GM18505 (cell line): ENCODE data around the gene EFCAB8.

Experiments
- ATAC-seq: cut with Tn5 transposase; IDR thresholded peaks from one replicate; pipeline ENCODE4 v1.9.1; 2021; ENCODE audit not compliant: unreplicated experiment
- POLR2A ChIP-seq: IDR thresholded peaks from 4 replicates; pipeline ENCODE4 v1.6.1; 2011; ENCODE audit warnings: borderline replicate concordance; ENCODE audit not compliant: insufficient read depth, insufficient read length; ENCODE audit errors: extremely low read depth

EFCAB8 gene

GRCh38 chr20:32834972-32835371, 23.8 kb upstream of the EFCAB8 start:
- TF ChIP-seq POLR2A: no peak
- no peak for ATAC-seq

DNA sequence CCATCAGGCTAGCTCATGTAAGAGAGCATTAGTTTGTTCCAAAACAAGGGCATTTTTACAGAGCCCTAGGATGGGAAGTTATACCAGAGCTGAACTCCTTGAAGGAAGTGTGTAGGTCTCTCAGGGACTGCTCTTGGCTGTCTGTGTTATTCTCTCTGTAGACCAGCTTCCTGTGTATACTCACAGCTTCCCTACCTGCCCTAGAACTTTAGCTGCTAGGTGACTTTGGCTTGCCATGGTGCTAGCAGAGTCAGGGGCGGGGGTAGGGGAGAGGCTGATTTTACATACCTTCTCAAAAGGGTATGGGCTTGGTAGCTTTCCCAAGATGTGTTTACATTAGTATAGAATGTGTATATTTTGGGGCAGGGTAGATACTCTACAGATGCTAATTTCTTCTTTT, 21.6 kb upstream of the EFCAB8 start:
- TF ChIP-seq POLR2A: no peak
- no peak for ATAC-seq

DNA sequence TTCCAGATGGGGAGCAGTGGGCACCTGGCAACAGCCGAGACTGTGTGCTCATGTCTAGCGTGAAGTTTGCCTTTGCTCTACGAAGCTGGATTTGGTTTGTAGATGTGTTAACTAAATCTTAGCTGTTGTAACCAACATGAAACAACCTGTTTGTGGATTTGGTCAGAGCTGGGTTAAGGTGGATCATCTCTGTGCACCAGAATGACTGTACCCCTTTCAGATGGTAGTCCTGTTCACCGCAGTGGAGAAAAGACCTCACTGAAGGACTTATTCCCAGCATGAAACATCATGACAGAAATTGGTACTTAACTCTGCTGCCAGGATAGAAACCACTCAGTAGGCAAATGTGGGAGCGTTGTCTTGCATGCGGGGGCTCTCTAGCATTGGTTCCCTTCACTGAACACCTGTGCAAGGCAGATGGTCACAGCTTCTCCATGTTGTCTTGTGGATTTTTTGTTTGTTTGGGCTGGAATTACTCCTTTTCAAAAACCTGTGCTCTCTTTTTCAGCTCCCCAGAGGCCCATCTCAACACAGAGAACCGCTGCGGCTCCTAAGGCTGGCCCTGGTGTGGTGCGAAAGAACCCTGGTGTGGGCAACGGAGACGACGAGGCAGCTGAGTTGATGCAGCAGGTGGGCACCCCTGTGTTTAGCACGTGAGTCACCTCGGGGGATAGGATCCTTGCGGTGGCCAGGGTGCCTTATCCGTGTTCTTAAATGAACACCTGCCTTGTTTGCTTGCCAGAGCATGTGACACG, 19.3 kb upstream of the EFCAB8 start:
- ATAC-seq: no peak
- no peak for TF ChIP-seq POLR2A

- ATAC-seq: no peak
- no peak for TF ChIP-seq POLR2A
Observed at GRCh38 chr20:32839982-32840285, 18.8 kb upstream of the EFCAB8 start.

DNA sequence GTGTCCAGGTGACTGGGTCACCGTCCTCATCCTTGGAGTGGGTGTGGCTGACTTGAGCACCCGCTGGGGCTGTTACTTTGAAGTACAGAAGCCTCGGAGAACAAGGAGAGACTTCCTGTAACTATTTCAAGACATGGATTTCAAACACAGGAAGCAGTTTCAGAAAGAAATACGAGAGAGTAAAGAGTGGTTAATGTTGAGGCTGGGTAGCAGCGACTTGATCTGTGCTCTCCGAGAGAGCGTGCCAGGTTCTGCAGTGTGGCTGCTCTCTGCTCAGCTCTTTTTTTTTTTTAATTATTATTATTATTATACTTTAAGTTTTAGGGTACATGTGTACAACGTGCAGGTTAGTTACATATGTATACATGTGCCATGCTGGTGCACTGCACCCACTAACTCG, 17.5 kb upstream of the EFCAB8 start:
- ATAC-seq: no peak
- no peak for TF ChIP-seq POLR2A

- no peak for ATAC-seq
- TF ChIP-seq POLR2A: no peak
Observed at GRCh38 chr20:32841632-32842031, 17.1 kb upstream of the EFCAB8 start.

DNA sequence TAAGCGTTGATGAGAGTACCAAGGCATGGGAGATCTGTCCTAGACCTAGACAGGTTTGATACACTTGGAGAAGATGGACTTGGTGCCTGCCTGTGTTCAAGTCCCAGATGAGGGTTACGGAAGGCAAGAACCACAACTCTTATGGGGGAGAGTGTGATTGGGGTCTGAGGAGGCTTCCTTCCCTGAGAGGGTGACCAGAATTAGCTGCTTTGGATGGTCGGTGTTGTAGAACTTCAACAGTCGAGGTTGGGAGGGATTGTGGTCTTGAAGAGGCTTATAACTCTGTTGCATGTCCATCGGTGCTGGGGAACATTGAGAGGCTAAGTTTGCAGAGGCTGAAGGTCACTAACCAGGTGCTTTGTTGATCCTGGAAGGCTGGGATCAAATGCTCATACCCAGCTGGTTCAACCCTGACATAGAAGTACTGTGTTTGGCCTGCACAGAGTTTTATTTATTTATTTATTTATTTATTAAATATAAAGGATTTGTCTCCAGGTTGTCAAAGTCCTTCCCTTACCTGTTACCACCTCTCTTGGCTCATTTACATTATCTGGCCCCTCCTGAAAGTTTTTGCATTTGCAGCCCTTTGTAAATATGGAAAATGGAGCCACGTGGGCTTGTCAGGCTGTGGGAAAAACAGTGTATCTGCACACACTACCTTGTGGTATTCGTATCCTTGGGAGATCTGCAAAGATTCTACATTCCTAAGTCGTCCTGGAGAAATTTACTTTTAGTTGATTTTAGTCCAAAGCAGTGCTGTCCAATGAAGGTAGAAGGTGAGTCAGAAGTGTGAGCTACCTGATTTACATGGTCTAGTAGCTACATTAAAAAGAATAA, 15.8 kb upstream of the EFCAB8 start:
- ATAC-seq: no peak
- no peak for TF ChIP-seq POLR2A

DNA sequence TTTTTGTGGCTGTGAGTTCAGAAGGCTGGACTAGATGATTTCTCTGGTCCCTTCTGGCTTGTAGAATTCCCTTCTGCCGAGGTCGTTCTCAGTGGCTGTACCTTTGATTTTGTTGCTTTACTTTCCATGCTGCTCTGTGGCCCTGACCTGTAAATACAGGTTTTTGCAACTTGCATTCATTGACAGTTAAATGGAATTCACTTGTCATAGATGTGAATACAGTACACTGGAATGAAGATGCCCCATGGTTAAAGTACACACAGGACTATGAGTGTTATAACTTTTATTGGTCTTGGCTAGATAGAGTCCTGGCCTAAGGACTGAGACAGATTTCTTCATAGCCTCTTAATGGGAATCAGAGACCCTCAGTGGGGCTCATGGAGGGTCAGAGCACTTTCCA, 12.9 kb upstream of the EFCAB8 start:
- no peak for TF ChIP-seq POLR2A
- ATAC-seq: no peak

- no peak for TF ChIP-seq POLR2A
- no peak for ATAC-seq
Observed at GRCh38 chr20:32846852-32847251, 11.9 kb upstream of the EFCAB8 start.

DNA sequence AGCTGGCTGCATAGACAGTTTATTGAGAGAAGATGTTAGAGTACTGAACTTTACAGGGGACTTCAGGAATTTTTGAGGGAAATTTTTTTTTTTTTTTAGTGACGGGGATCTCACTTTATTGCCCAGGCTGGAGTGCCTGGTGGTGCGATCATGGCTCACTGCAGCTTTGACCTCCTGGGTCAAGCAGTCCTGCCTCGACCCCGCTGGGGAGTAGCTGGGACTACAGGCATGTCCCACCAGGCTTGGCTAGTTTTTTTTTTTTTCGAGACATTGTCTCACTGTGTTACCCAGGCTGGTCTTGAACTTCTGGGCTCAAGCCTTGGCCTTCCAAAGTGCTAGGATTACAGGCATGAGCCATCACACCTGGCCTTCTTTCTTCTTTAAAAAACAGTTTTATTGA, 10.8 kb upstream of the EFCAB8 start:
- TF ChIP-seq POLR2A: no peak
- no peak for ATAC-seq

GRCh38 chr20:32848846-32849245, 9.9 kb upstream of the EFCAB8 start:
- no peak for TF ChIP-seq POLR2A
- ATAC-seq: no peak

GRCh38 chr20:32849577-32849976, 9.1 kb upstream of the EFCAB8 start:
- no peak for ATAC-seq
- TF ChIP-seq POLR2A: no peak

DNA sequence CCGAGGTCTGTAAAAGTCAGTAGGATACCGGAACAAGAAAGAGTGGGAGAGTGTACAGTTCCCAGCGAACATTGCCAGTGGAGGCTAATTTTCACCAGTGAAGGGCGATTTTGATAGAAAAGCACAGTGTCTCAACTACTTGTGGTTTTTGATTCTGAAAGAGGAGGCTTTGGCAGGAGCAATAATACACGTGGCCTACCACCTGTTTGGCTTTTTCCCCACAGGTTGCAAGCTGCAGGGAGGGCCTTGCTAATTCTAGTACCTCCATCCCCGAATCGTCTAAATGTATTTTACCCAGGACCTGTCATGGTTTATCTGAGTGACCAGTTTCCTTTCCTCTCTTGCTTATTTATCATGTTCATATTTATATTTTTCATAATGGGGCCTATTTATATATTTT, 3.3 kb upstream of the EFCAB8 start:
- ATAC-seq: no peak
- TF ChIP-seq POLR2A: no peak

DNA sequence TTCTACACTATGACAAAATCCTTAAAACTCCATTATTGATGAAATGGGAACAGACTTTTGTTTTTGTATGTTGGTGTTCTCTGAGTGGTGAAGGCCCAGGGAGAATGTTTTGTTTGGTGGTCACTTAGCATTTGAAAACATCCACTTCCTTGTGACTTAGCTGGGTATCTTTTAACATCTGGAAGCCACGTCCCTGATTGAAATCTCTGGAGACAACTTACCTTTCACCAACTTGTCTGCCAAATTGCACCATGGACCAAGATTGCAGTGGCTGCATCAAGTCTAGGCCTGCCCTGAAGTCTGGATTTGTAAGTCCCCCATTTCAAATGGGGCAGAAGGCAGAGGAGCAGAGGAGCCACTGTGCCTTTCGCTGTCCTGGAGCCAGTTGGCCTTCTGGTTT, 534 bp upstream of the EFCAB8 start:
- ATAC-seq: no peak
- TF ChIP-seq POLR2A: no peak
